HG02938 (cell line): ENCODE results near the gene SYNPR.
"Not testable (repeated sequence)": the region's sequence is repeated elsewhere in the genome, so short reads cannot be mapped to it uniquely, and the experiment has no call there.

Experiments used
- ATAC-seq: cut with Tn5 transposase; IDR thresholded peaks from one replicate; pipeline ENCODE4 v1.9.1; 2021; ENCODE audit warnings: mild to moderate bottlenecking, moderate library complexity; ENCODE audit not compliant: unreplicated experiment

The SYNPR gene

GRCh38 chr3:63609408-63609807 is 331.3 kb downstream of the SYNPR start:
- ATAC-seq = no peak

GRCh38 chr3:63609834-63610233 is 331.7 kb downstream of the SYNPR start:
- no peak for ATAC-seq

GRCh38 chr3:63611382-63611781 is 333.3 kb downstream of the SYNPR start:
- ATAC-seq = no peak

GRCh38 chr3:63613561-63613960 is 335.5 kb downstream of the SYNPR start:
- ATAC-seq = no peak

- no peak for ATAC-seq
These were observed 339.3 kb downstream of the SYNPR start for GRCh38 chr3:63617391-63617790.

GRCh38 chr3:63624941-63625560 is 346.9 kb downstream of the SYNPR start:
- no peak for ATAC-seq

- ATAC-seq = no peak
These were observed 353.6 kb downstream of the SYNPR start for GRCh38 chr3:63631670-63632069.

- no peak for ATAC-seq
These were observed 357.1 kb downstream of the SYNPR start for GRCh38 chr3:63635186-63635585.

- ATAC-seq = no peak
These were observed 361.7 kb downstream of the SYNPR start for GRCh38 chr3:63639806-63640205.

GRCh38 chr3:63642488-63642887 is 364.4 kb downstream of the SYNPR start:
- ATAC-seq = no peak

- ATAC-seq = no peak
These were observed 366.2 kb downstream of the SYNPR start for GRCh38 chr3:63644212-63644797.

- not testable (repeated sequence) for ATAC-seq
These were observed 367.0 kb downstream of the SYNPR start for GRCh38 chr3:63644928-63645781.

- no peak for ATAC-seq
These were observed 374.1 kb downstream of the SYNPR start, which contains the start of gene SNTN for GRCh38 chr3:63652066-63652725. Gene SNTN (plus strand): TSS chr3:63652675. CDS start chr3:63652688, 13 bp downstream.

- no peak for ATAC-seq
These were observed 376.1 kb downstream of the SYNPR start for GRCh38 chr3:63654211-63654610.

GRCh38 chr3:63654931-63655330 is 376.8 kb downstream of the SYNPR start:
- ATAC-seq = no peak

- no peak for ATAC-seq
These were observed 377.4 kb downstream of the SYNPR start for GRCh38 chr3:63655519-63655918.

GRCh38 chr3:63656786-63657185 is 378.7 kb downstream of the SYNPR start:
- no peak for ATAC-seq

- ATAC-seq = no peak
These were observed 383.1 kb downstream of the SYNPR start for GRCh38 chr3:63661242-63661641.

- ATAC-seq = no peak
These were observed 383.9 kb downstream of the SYNPR start for GRCh38 chr3:63662011-63662410.

GRCh38 chr3:63662500-63662899 is 384.4 kb downstream of the SYNPR start:
- ATAC-seq = no peak
